NCI-H82 (cell line): ENCODE results near the gene FAM3D.
"Not testable (repeated sequence)": the region's sequence is repeated elsewhere in the genome, so short reads cannot be mapped to it uniquely, and the experiment has no call there.

ENCODE experiments used
- DNase-seq: peaks from one replicate; lab custom pipeline; 2025; lab: John Stamatoyannopoulos, UW

FAM3D gene

DNA sequence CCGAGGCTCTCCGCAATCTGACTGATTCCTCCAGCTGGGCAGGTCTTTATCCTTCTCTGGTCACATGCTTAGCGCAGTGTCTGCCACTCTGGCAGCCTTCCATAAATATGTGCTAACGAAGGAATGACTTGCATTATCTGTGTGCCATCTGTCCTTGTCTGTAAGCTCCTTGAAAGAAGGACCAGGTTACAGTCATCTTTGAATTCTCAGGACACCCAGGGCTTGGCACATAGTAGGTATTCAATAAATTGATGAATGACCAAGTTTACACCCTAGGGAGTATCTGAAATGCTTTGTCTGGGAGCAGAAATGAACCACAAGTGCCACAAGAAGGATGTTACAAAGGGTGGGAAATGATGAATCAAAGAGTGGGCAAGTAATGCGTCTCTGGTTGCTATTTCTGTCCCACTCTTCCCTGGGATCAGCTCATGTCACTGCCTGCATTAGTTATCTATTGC lies 16.5 kb upstream of the FAM3D start:
- DNase-seq: peak; percentile 81

GRCh38 chr3:58681863-58682262 lies 15.3 kb upstream of the FAM3D start:
- no peak for DNase-seq

- DNase-seq: no peak
Measured at GRCh38 chr3:58680879-58681525, 14.4 kb upstream of the FAM3D start.

GRCh38 chr3:58679974-58680666 lies 13.5 kb upstream of the FAM3D start:
- DNase-seq: no peak

DNA sequence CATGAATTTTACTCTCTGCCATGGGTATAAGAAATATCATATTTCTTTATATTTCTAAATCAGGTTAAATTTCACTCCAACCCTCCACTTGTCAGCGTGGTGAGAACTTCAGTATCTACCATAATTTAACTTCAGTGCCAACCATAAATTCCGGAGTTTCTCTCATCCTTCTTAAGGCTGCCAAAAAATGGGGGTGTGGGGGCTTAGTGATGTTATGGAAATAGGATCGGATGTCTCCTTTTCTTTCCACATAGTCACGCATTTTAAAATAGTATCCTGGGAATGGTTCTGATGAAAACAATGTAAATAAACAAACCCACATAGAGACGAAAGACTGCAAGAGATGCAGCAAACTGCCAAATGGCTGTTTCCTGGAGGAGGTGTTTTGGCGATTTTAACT lies 12.9 kb upstream of the FAM3D start:
- DNase-seq: no peak

DNA sequence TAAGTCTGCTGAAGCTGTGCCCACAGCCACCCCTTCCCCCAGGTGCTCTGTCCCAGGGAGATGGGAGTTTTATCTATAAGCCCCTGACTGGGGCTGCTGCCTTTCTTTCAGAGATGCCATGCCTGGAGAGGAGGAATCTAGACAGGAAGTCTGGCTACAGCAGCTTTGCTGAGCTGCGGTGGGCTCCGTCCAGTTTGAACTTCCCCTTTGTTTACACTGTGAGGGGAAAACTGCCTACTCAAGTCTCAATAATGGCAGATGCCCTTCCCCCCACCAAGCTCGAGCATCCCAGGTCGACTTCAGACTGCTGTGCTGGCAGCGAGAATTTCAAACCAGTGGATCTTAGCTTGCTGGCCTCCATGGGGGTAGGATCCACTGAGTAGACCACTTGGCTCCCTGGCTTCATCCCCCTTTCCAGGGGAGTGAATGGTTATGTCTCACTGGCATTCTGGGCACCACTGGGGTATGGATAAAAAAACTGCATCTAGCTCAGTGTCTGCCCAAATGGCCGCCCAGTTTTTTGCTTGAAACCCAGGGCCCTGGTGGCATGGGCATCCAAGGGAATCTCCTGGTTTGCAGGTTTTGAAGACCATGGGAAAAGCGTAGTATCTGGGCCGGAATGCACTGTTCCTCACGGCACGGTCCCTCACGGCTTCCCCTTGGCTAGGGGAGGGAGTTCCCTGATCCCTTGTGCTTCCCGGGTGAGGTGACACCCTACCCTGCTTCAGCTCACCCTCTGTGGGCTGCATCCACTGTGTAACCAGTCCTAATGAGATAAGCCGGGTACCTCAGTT lies 11.8 kb upstream of the FAM3D start:
- DNase-seq: not testable (repeated sequence)

- DNase-seq: no peak
Measured at GRCh38 chr3:58672880-58673279, 6.3 kb upstream of the FAM3D start.

DNA sequence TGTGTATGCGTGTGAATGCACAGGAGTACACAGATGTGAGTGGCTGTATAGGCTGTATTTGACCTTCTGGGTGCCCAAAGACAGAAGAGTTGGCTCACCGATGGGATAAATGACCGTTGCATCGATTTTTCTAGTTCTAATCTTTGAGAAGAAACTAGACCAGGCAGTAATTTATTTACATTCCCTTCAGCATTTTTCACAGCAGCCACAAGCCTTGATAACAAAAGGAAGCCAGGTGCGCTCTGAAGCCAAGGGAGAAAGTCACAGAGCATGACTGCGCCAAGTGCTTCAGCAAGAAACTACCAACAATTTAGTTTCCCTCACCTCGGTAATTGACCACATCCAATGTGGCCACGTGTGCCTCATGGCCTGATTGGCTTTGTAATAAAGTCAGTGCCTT lies 5.9 kb upstream of the FAM3D start:
- DNase-seq: no peak

DNA sequence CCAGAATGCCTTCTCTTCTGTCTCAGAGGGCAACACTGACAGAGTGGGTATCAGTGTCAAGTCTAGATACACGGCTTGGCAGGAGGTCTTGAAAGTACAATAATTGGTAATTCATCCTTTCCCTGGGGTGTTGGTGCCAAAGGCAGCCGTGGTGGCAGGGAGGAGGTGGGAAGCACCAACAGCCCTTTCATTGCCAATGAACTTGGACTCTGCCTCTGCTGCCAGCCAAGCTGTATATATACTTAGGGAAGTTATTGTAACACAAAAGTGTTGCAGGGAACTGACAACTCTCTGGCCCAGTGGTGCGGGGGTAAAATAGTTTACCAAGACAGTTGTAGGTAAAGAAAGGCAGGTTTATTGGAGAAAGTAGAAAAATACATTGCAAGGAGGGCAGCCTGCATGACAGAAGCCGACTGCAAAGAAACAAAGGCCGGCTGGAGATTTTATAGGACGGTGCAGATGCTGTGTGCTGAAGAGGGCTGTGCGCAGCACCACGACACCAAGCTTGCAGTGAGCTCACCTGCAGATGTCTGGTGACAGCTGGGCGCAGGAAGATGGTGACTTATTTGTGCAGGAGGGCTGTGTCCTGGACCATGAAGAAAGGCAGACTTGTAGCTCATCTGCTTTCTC lies 4.0 kb upstream of the FAM3D start:
- peak; percentile 13 for DNase-seq

- DNase-seq: no peak
Measured at GRCh38 chr3:58668247-58668646, 1.7 kb upstream of the FAM3D start.

DNA sequence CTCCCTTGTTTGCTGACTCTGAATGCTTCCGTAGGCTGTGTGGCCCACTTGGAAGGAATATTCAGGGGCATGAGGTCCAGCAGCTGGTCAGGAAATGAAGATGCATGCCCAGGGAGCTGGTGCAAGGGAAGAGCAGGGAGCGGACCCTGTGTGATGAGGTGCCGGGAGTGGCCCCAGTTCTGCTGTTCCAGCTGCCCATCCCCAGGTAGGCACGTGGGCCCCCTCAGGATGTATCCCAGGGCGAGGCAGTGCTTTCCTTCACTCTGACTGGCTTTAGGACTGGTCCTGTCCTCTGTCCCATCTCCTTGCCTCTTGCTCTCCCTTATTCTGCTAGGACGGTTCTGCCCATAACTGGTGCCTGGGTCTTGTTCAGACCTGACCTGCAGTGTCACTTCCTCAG lies 1.1 kb upstream of the FAM3D start:
- no peak for DNase-seq

DNA sequence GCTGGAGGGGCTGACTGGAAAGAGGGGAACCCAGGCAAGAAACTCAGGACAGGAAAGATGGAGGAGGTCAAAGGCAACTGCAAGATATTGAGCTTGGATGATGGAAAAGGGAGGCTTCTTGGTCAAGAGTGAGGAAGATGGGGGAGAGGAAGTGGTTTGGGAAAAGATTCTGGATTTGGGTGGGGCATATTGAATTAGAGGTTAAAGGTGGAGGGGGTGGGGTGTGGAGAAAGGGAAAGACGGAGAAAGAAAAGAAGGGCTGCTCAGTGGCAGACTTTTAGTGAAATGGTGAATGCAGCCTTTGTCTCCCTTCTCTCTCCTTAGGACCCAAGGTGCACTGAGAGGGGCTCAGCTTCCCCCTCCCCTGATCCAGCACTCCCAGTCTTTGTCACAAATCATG lies 655 bp upstream of the FAM3D start:
- no peak for DNase-seq

- DNase-seq: no peak
Measured at GRCh38 chr3:58665405-58665804, 1.2 kb downstream of the FAM3D start.

GRCh38 chr3:58664611-58665010 lies 2.0 kb downstream of the FAM3D start:
- DNase-seq: no peak

GRCh38 chr3:58661836-58662420 lies 4.6 kb downstream of the FAM3D start:
- no peak for DNase-seq

- DNase-seq: no peak
Measured at GRCh38 chr3:58660998-58661397, 5.6 kb downstream of the FAM3D start.

- DNase-seq: peak; percentile 23
Measured at GRCh38 chr3:58659051-58659675, 7.4 kb downstream of the FAM3D start.

DNA sequence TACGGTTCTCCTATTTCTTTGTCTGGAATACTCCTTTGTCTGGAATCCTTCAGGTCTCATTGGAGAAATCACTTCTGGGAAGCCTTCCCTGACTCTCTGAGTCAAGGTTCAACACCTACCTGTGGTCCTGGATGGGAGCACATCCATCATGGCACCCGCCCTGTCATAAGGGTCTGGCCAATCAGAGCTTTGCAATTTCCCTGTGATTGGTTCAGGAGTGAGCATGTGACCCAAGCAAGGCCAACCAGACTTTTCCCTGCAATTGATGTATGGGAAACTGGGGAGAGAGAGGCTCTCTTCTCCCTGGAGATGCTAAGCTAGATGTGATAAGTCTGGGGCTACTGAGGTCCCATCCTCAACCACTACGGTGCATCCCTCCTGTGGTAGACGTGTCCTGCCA lies 8.1 kb downstream of the FAM3D start:
- DNase-seq: no peak

DNA sequence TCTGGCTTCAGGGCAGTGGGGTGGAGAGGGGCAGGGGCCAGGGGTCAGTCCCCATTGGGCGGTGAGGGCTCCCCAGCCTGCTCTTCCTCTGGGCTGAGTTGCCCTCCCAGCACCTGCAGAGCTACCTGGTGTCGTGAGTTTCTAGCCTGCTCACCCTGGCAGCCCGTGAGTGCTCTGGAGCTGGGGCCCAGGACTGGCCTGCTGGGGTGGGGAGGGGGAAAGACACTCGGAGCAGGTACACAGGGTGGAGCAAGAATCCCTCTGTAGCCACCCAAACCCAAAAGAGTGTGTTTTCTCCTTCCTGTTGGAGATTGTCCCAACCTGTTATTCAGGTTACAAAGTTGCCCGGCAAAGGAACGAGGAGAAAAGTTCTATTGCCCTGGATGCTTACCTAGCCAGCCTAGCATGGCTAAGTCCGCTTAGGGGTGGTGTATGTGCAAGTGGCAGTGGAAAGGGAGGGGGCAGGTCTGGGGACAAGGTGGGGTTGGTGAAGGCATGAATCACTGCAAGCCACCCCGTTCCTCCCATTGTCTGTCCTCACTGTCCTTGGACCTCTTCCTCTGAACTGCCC lies 8.9 kb downstream of the FAM3D start:
- no peak for DNase-seq

DNA sequence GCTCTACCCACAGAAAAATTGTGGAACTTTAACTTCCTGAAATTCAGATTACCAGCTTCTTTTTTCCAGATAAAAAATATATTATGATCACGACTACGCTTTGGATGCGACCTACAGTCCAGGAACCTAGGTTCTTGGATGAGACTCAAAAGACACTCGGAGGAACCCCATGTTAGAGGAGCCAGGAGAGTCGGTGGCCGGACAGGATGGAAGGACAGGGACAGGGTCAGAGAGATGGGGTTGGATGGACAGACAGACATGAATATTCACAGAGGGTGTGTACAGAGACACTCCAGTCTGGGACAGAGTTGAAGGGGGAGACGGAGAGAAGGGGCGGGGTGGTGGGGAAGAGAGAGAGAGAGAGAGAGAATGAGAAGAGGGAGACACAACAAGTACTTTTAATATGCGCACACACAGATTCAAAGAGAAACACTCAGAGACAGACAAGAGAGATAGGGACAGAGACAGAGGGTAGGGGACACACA lies 9.5 kb downstream of the FAM3D start:
- no peak for DNase-seq

DNA sequence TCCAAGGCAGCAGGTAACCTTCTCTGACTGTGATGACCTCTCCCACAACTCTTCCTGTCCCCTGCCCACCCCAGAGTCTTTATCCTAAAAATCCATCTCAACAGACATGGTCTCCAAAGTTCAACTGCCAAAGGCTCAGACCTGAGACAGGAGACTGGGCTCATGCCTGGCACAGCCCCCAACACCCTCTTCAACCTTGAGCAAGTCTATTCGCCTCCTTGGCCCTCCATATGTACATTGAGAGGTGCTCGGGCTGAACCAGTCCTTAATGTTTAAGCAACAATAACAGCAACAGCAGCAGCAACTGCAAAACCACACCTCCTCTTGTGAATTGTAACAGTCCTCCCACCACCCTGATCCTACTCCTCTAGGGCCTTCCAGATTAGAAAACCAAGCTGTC lies 9.9 kb downstream of the FAM3D start:
- DNase-seq: no peak
